Esophagus squamous epithelium (tissue), 5 donors: Measurements from ENCODE around the gene SGIP1. TPM values are rescaled to one million over a fixed set of nuclear protein-coding genes. Genes with fewer than 3 reads are reported as not detected.
A peak's percentile ranks its signal among the peaks of the same experiment; 100 is the strongest.

ENCODE experiments used
- DNase-seq: peaks from one replicate; lab custom pipeline; 2025; lab: John Stamatoyannopoulos, UW
- H3K27ac ChIP-seq, 4 donors: fragments of 200-600 bp; sonication (generic); one replicate each; pipeline ENCODE4 v1.5.1; 2016 to 2019; ENCODE audit warnings: mild to moderate bottlenecking in 1 of 4
- H3K27me3 ChIP-seq, 4 donors: fragments of 200-600 bp; sonication (generic); 1 replicate in 3 of 4; 2 replicates in 1 of 4; pipeline versions ENCODE4 v1.5.1 to v1.6.0; 2017 to 2021; ENCODE audit warnings: antibody characterized with exemption in 1 of 4
- H3K36me3 ChIP-seq, 3 donors: fragments of 200-600 bp; sonication (generic); one replicate each; pipeline ENCODE4 v1.5.1; 2016 to 2019
- H3K4me1 ChIP-seq, 3 donors: fragments of 200-600 bp; sonication (generic); one replicate each; pipeline ENCODE4 v1.5.1; 2017 to 2019
- H3K4me3 ChIP-seq, 4 donors: fragments of 200-600 bp; sonication (generic); 1 replicate in 3 of 4; 2 replicates in 1 of 4; pipeline ENCODE4 v1.5.1; 2016 to 2019; ENCODE audit warnings: mild to moderate bottlenecking in 2 of 4, moderate library complexity in 1 of 4
- H3K9me3 ChIP-seq, 3 donors: fragments of 200-600 bp; sonication (generic); one replicate each; pipeline ENCODE4 v1.5.1; 2016 to 2019
- CTCF ChIP-seq, 6 experiments: fragments of 450-650 bp in 4 of 6; fragments of 200-600 bp in 2 of 6; sonication (generic) in 2 of 6; IDR thresholded peaks; one replicate each; pipeline ENCODE4 v1.5.1; 2016 to 2019; ENCODE audit warnings: antibody characterized with exemption in 6 of 6, mild to moderate bottlenecking in 4 of 6, moderate library complexity in 4 of 6
- POLR2A ChIP-seq, 4 donors: fragments of 450-650 bp; IDR thresholded peaks; one replicate each; pipeline ENCODE4 v1.6.1; 2017; ENCODE audit warnings: antibody characterized with exemption in 4 of 4, mild to moderate bottlenecking in 4 of 4, moderate library complexity in 3 of 4
- WGBS, 2 donors: methylation state at CpG; one replicate each; pipeline ENCODE4 v1.1.5; 2018; 5-methylcytosine and 5-hydroxymethylcytosine counted together
- intact Hi-C: fragments of 100-400 bp; cut with DNase I; formaldehyde crosslinking; loops from one replicate; pipeline ENCODE4 v1.15.0; 2022
- total RNA-seq, 4 donors: library from RNA; depleted of rRNA; stranded (reverse); fragments of >200 nt; gene quantifications; one replicate each; pipeline ENCODE4 v1.1.0, GENCODE V29; 2016
- donor health status: DM: yes; HTN: yes; CAD: no.

The SGIP1 gene
- total RNA-seq, result 1 to 10 TPM in 2 of 4 donors, under 1 TPM in 1, not detected in 1; 0.35 to 5.2 (median 2.3) TPM

- intact Hi-C loops, result no loop called here
- WGBS, 2 donors, result 22 to 37% methylated on average over 19 to 22 of the region's 25 CpGs
- DNase-seq, result no peak
- H3K36me3 ChIP-seq, result no peaks in the 10 kb centered on the region
- H3K4me3 ChIP-seq, result peak within 1 kb of the TSS; percentile 10 to 61 (median 42)
- TF ChIP-seq CTCF (IDR thresholded peaks at IDR 0.05) (no peak), POLR2A (IDR thresholded peaks at IDR 0.05) (peak in 1 of 4 donors; percentile 26)
- H3K4me1 ChIP-seq, result peaks cover 0 to 18% (median 7%) of the 10 kb centered on the region in 3 donors
- peaks cover 0 to 24% (median 0%) of the 10 kb centered on the region in 4 donors for H3K27me3 ChIP-seq
- H3K9me3 ChIP-seq, result no peaks in the 10 kb centered on the region
- peak within 1 kb of the TSS; percentile 25 to 87 (median 80) for H3K27ac ChIP-seq
Measured at GRCh38 chr1:66533804-66534740, at the start of gene SGIP1. SGIP1 (plus strand) TSS chr1:66534153; CDS start chr1:66534359, 206 bp downstream.

- TF ChIP-seq POLR2A (IDR thresholded peaks at IDR 0.05) (no peak), CTCF (IDR thresholded peaks at IDR 0.05) (no peak)
- intact Hi-C loops, result no loop called here
- Histone ChIP-seq H3K36me3 (no peaks in the 10 kb centered on the region), H3K9me3 (no peaks in the 10 kb centered on the region), H3K4me3 (no peak overlapping the region), H3K27ac (no peak overlapping the region), H3K4me1 (no peaks in the 10 kb centered on the region), H3K27me3 (no peaks in the 10 kb centered on the region)
- no peak for DNase-seq
- WGBS, 2 donors, result 34 to 41% methylated on average over 2 of the region's 2 CpGs
Measured at GRCh38 chr1:66489151-66489550, 44.8 kb upstream of the SGIP1 start.

- Histone ChIP-seq H3K4me3 (no peak overlapping the region), H3K27ac (no peak overlapping the region), H3K36me3 (no peaks in the 10 kb centered on the region), H3K9me3 (no peaks in the 10 kb centered on the region), H3K27me3 (no peaks in the 10 kb centered on the region), H3K4me1 (no peaks in the 10 kb centered on the region)
- intact Hi-C loops, result no loop called here
- WGBS, 2 donors, result 67% methylated on average over 2 of the region's 2 CpGs
- TF ChIP-seq POLR2A (IDR thresholded peaks at IDR 0.05), result no peak
- no peak for TF ChIP-seq CTCF (IDR thresholded peaks at IDR 0.05)
- no peak for DNase-seq
Measured at GRCh38 chr1:66489972-66490601, 43.9 kb upstream of the SGIP1 start.

GRCh38 chr1:66490816-66491215, 43.1 kb upstream of the SGIP1 start:
- Histone ChIP-seq H3K27me3 (no peaks in the 10 kb centered on the region), H3K9me3 (no peaks in the 10 kb centered on the region), H3K36me3 (no peaks in the 10 kb centered on the region), H3K4me3 (no peak overlapping the region), H3K27ac (no peak overlapping the region), H3K4me1 (no peaks in the 10 kb centered on the region)
- DNase-seq, result no peak
- intact Hi-C loops, result no loop called here
- TF ChIP-seq CTCF (IDR thresholded peaks at IDR 0.05) (no peak), POLR2A (IDR thresholded peaks at IDR 0.05) (no peak)
- 50 to 58% methylated on average over 2 of the region's 2 CpGs for WGBS, 2 donors

- no peaks in the 10 kb centered on the region for H3K36me3 ChIP-seq
- no peak overlapping the region for H3K27ac ChIP-seq
- TF ChIP-seq CTCF (IDR thresholded peaks at IDR 0.05) (no peak), POLR2A (IDR thresholded peaks at IDR 0.05) (no peak)
- DNase-seq, result no peak
- H3K4me1 ChIP-seq, result no peaks in the 10 kb centered on the region
- H3K4me3 ChIP-seq, result no peak overlapping the region
- intact Hi-C loops, result no loop called here
- 67 to 69% methylated on average over 1 of the region's 1 CpG for WGBS, 2 donors
- H3K27me3 ChIP-seq, result no peaks in the 10 kb centered on the region
- no peaks in the 10 kb centered on the region for H3K9me3 ChIP-seq
Measured at GRCh38 chr1:66492424-66492823, 41.5 kb upstream of the SGIP1 start.
